NT2/D1 (cell line): Measurements from ENCODE around the gene RAB7A.

ENCODE experiments used
- SUZ12 ChIP-seq: IDR thresholded peaks from 2 replicates; pipeline ENCODE4 v1.6.1; 2011; ENCODE audit not compliant: insufficient read length, insufficient read depth; ENCODE audit errors: extremely low read depth
- YY1 ChIP-seq: IDR thresholded peaks from 2 replicates; pipeline ENCODE4 v1.6.1; 2011; ENCODE audit not compliant: insufficient read length, insufficient read depth
- ZNF274 ChIP-seq: IDR thresholded peaks from 2 replicates; pipeline ENCODE4 v1.6.1; 2011; ENCODE audit warnings: mild to moderate bottlenecking, low read depth, low read length

DNA sequence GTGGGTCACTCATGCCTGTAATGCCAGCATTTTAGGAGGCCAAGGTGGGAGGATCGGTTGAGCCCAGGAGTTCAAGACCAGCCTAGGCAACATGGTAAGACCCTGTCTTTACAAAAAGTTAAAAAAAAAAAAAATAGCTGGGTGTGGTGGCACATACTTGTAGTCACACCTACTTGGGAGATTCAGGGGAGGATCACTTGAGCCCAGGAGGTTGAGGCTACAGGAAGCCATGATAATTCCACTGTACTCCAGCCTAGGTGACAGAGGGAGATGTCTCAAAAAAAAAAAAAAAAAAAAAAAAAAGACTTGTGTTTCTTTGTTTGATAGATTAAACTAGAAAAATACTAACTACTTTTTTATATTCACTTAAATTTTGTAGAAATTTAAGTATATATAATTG lies 14.6 kb downstream of the RAB7A start:
- TF ChIP-seq ZNF274 (no peak), YY1 (no peak), SUZ12 (no peak)
